HepG2 (cell line): ENCODE measurements around the gene CLIP2. TPM values are rescaled to one million over a fixed set of nuclear protein-coding genes. Genes with fewer than 3 reads are reported as not detected.
A peak's percentile ranks its signal among the peaks of the same experiment; 100 is the strongest.

Experiments
- ARNTL ChIP-seq: sonication (generic); formaldehyde crosslinking; IDR thresholded peaks from 2 replicates; pipeline ENCODE4 v1.4.0; 2020; ENCODE audit warnings: mild to moderate bottlenecking, missing genetic modification reagents
- DMAP1 ChIP-seq: IDR thresholded peaks from 2 replicates; pipeline ENCODE4 v1.6.1; 2016
- FOXM1 ChIP-seq: sonication (generic); formaldehyde crosslinking; IDR thresholded peaks from 2 replicates; pipeline ENCODE4 v1.5.0; 2020; ENCODE audit warnings: missing genetic modification reagents
- GABPB1 ChIP-seq: IDR thresholded peaks from 2 replicates; pipeline ENCODE4 v1.6.1; 2016; ENCODE audit warnings: mild to moderate bottlenecking, missing genetic modification reagents, moderate library complexity, missing compliant biosample characterization
- HMGA1 ChIP-seq: sonication (generic); formaldehyde crosslinking; conservative IDR thresholded peaks from 2 replicates; pipeline ENCODE4 v1.4.0; 2020; ENCODE audit warnings: missing genetic modification reagents
- HNRNPH1 ChIP-seq: fragments of 200-400 bp; formaldehyde crosslinking; optimal IDR thresholded peaks from 2 replicates; pipeline ENCODE3; 2017; ENCODE audit warnings: mild to moderate bottlenecking, low read depth, low read length
- MBD4 ChIP-seq: IDR thresholded peaks from 2 replicates; pipeline ENCODE4 v1.6.1; 2012; ENCODE audit warnings: low read length, inconsistent platforms, borderline replicate concordance
- NRL ChIP-seq: sonication (generic); formaldehyde crosslinking; IDR thresholded peaks from 2 replicates; pipeline ENCODE4 v1.5.0; 2020; ENCODE audit warnings: missing genetic modification reagents, mild to moderate bottlenecking, moderate library complexity, borderline replicate concordance
- PHF20 ChIP-seq: sonication (generic); formaldehyde crosslinking; IDR thresholded peaks from 2 replicates; pipeline ENCODE4 v1.5.0; 2020; ENCODE audit warnings: mild to moderate bottlenecking, missing genetic modification reagents
- SKIL ChIP-seq: sonication (generic); formaldehyde crosslinking; IDR thresholded peaks from 2 replicates; pipeline ENCODE4 v1.8.0; 2022; ENCODE audit warnings: missing genetic modification reagents, mild to moderate bottlenecking, moderate library complexity, borderline replicate concordance
- SNAI1 ChIP-seq: sonication (generic); formaldehyde crosslinking; IDR thresholded peaks from 2 replicates; pipeline ENCODE4 v1.5.0; 2020; ENCODE audit warnings: mild to moderate bottlenecking, missing genetic modification reagents, borderline replicate concordance
- ZBTB40 ChIP-seq, 2 experiments: fragments of 450-650 bp in 1 of 2; sonication (generic) in 1 of 2; formaldehyde crosslinking in 1 of 2; IDR thresholded peaks; 2 replicates each; pipeline versions ENCODE4 v1.6.1 to v1.8.0; 2016 to 2022; ENCODE audit warnings: antibody characterized with exemption in 1 of 2, mild to moderate bottlenecking in 1 of 2, missing genetic modification reagents in 1 of 2
- ZNF34 ChIP-seq: sonication (generic); formaldehyde crosslinking; IDR thresholded peaks from 2 replicates; pipeline ENCODE4 v1.4.0; 2020; ENCODE audit warnings: mild to moderate bottlenecking, missing genetic modification reagents, borderline replicate concordance
- ZNF775 ChIP-seq: sonication (generic); formaldehyde crosslinking; IDR thresholded peaks from 2 replicates; pipeline ENCODE4 v1.4.0; 2020; ENCODE audit warnings: missing genetic modification reagents, mild to moderate bottlenecking, moderate library complexity, borderline replicate concordance
- polyA plus RNA-seq, 8 experiments: library from polyadenylated mRNA; depleted of rRNA in 3 of 8; stranded (reverse) in 7 of 8; unstranded in 1 of 8; fragments of >200 nt; fragmentation: Illumina TruSeq in 4 of 8; extraction: Trizol in 4 of 8; gene quantifications; 2 replicates each; pipeline versions ENCODE4 v1.2.1 to v1.2.3, GENCODE V29; 2011 to 2016; ENCODE audit warnings: low read depth in 4 of 8, missing spikeins in 1 of 8, mixed read lengths in 1 of 8; ENCODE audit not compliant: insufficient read depth in 1 of 8
- total RNA-seq, 5 experiments: library from RNA; depleted of rRNA; stranded (reverse); fragments of >200 nt; fragmentation: Illumina TruSeq; extraction: Trizol; gene quantifications; 2 replicates each; pipeline ENCODE4 v1.2.3, GENCODE V29; 2016; ENCODE audit warnings: low read depth in 1 of 5
- TF ChIP-seq, protein P1 (sequence below): sonication (generic); formaldehyde crosslinking; IDR thresholded peaks from 2 replicates; pipeline ENCODE4 v1.5.0; 2020; ENCODE audit warnings: mild to moderate bottlenecking, low read depth, missing genetic modification reagents, borderline replicate concordance
- TF ChIP-seq, protein P2 (sequence below): fragments of 450-650 bp; IDR thresholded peaks from 2 replicates; pipeline ENCODE4 v1.6.1; 2017

The CLIP2 gene
- total and polyA plus RNA-seq, 2 of the 13 experiments (the other 11 are each of a cell fraction or from before 2014, with no cell fraction given): 6.5 to 17.4 TPM

GRCh38 chr7:74294191-74294998 is 5.2 kb downstream of the CLIP2 start (continued):
- TF ChIP-seq ZNF775: no peak
- peak; percentile 67 for TF ChIP-seq ARNTL (CRISPR knock-in tag)
- no peak for TF ChIP-seq PHF20 (CRISPR knock-in tag)
- TF ChIP-seq SNAI1 (CRISPR knock-in tag): no peak
- no peak for TF ChIP-seq ZNF34 (CRISPR knock-in tag)
- peak; percentile 99 for TF ChIP-seq SKIL (CRISPR knock-in tag)
- no peak for TF ChIP-seq FOXM1 (CRISPR knock-in tag)
- TF ChIP-seq HMGA1 (CRISPR knock-in tag): no peak
- no peak for TF ChIP-seq NRL (CRISPR knock-in tag)
- TF ChIP-seq HNRNPH1: no peak
- TF ChIP-seq, protein P1, sequence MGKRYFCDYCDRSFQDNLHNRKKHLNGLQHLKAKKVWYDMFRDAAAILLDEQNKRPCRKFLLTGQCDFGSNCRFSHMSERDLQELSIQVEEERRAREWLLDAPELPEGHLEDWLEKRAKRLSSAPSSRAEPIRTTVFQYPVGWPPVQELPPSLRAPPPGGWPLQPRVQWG: no peak
- 0 out of 2 replicates have a peak, but pooled peaks have one; percentile 34 for TF ChIP-seq GABPB1 (CRISPR knock-in tag)
- no peak for TF ChIP-seq ZBTB40 (IDR thresholded peaks at IDR 0.05)
- TF ChIP-seq ZBTB40 (CRISPR knock-in tag; IDR thresholded peaks at IDR 0.05): no peak
- TF ChIP-seq, protein P2, sequence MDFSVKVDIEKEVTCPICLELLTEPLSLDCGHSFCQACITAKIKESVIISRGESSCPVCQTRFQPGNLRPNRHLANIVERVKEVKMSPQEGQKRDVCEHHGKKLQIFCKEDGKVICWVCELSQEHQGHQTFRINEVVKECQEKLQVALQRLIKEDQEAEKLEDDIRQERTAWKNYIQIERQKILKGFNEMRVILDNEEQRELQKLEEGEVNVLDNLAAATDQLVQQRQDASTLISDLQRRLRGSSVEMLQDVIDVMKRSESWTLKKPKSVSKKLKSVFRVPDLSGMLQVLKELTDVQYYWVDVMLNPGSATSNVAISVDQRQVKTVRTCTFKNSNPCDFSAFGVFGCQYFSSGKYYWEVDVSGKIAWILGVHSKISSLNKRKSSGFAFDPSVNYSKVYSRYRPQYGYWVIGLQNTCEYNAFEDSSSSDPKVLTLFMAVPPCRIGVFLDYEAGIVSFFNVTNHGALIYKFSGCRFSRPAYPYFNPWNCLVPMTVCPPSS: no peak
- no peak for TF ChIP-seq MBD4
- 0 out of 2 replicates have a peak, but pooled peaks have one; percentile 35 for TF ChIP-seq DMAP1 (CRISPR knock-in tag)
